ENCODE results near the gene ACLY.

DNA sequence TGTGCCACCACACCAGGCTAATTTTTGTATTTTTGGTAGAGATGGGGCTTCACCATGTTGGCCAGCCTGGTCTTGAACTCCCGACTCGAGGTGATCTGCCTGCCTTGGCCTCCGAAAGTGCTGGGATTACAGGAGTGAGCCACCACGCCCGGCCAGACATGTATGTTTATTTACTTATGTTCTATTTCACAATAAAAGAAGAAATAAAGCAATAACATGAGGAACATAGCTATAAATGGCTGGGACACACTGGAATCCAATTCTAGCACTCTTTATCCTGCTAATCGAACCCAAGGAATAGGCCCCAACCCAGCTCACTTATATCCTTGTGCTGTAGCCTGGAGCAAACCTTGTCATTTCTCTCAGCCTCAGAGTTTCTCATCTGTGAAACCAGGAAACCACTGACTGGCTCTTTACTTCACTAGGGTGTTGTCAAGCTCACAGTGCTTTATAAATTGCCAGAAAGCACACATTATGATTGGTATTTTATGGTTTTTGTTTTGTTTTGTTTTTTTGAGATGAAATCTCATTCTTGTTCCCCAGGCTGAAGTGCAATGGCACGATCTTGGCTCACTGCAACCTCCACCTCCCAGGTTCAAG, 7.3 kb upstream of the ACLY start:
- TF ChIP-seq, protein P1, sequence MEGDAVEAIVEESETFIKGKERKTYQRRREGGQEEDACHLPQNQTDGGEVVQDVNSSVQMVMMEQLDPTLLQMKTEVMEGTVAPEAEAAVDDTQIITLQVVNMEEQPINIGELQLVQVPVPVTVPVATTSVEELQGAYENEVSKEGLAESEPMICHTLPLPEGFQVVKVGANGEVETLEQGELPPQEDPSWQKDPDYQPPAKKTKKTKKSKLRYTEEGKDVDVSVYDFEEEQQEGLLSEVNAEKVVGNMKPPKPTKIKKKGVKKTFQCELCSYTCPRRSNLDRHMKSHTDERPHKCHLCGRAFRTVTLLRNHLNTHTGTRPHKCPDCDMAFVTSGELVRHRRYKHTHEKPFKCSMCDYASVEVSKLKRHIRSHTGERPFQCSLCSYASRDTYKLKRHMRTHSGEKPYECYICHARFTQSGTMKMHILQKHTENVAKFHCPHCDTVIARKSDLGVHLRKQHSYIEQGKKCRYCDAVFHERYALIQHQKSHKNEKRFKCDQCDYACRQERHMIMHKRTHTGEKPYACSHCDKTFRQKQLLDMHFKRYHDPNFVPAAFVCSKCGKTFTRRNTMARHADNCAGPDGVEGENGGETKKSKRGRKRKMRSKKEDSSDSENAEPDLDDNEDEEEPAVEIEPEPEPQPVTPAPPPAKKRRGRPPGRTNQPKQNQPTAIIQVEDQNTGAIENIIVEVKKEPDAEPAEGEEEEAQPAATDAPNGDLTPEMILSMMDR (IDR thresholded peaks at IDR 0.05): no peak
- TF ChIP-seq POLR2AphosphoS5 (IDR thresholded peaks at IDR 0.05): no peak

Measured in suprapubic skin (tissue), 3 donors.